WTC11 (cell line): ENCODE measurements around the gene ZMIZ2. TPM values are rescaled to one million over a fixed set of nuclear protein-coding genes. Genes with fewer than 3 reads are reported as not detected.

Experiments
- ATAC-seq: fragments of 200-7000 bp; cut with Tn5 transposase; 2 replicates; pipeline ENCODE4 v1.10.0; 2021; ENCODE audit warnings: mild to moderate bottlenecking, moderate library complexity
- CTCF ChIA-PET: fragments of 300-600 bp; sonication (Branson Sonifier 250); formaldehyde crosslinking; loops from one replicate; lab custom pipeline; 2021; ENCODE audit warnings: antibody characterized with exemption; lab: Charles Lee
- POLR2A ChIA-PET: fragments of 350-600 bp; sonication (Branson Sonifier 250); formaldehyde crosslinking; loops from one replicate; lab custom pipeline; 2021; ENCODE audit warnings: antibody characterized with exemption; lab: Charles Lee
- DNase-seq: peaks from one replicate; pipeline ENCODE4 v3.0.0; 2021; ENCODE audit warnings: low spot score
- H3K27ac Mint-ChIP-seq: 2 replicates; pipeline ENCODE4 v1.8.0; 2021; ENCODE audit warnings: mixed read lengths
- H3K27me3 Mint-ChIP-seq: 2 replicates; pipeline ENCODE4 v1.8.0; 2021; ENCODE audit warnings: low read depth, mild to moderate bottlenecking, moderate library complexity, mixed read lengths
- H3K36me3 Mint-ChIP-seq: 2 replicates; pipeline ENCODE4 v1.8.0; 2021; ENCODE audit warnings: mixed read lengths
- H3K4me1 Mint-ChIP-seq: 2 replicates; pipeline ENCODE4 v1.8.0; 2022; ENCODE audit warnings: mixed read lengths
- H3K4me3 Mint-ChIP-seq: 2 replicates; pipeline ENCODE4 v1.8.0; 2021; ENCODE audit warnings: mild to moderate bottlenecking, moderate library complexity, mixed read lengths
- H3K9me3 Mint-ChIP-seq: 2 replicates; pipeline ENCODE4 v1.8.0; 2021; ENCODE audit warnings: mixed read lengths
- E2F5 ChIP-seq: sonication (generic); formaldehyde crosslinking; IDR thresholded peaks from 2 replicates; pipeline ENCODE4 v1.8.1; 2022; ENCODE audit warnings: mild to moderate bottlenecking, moderate library complexity, missing genetic modification reagents
- EMX1 ChIP-seq: fragments of 250-450 bp; sonication (Bioruptor Pico); IDR thresholded peaks from 2 replicates; pipeline ENCODE4 v1.8.0; 2021; ENCODE audit warnings: mild to moderate bottlenecking
- FOXJ3 ChIP-seq: sonication (generic); formaldehyde crosslinking; IDR thresholded peaks from 2 replicates; pipeline ENCODE4 v1.9.0; 2021; ENCODE audit warnings: missing genetic modification reagents, mild to moderate bottlenecking, borderline replicate concordance
- GTF2I ChIP-seq: fragments of 250-450 bp; sonication (Bioruptor Pico); conservative IDR thresholded peaks from 2 replicates; pipeline ENCODE4 v1.4.0; 2021; ENCODE audit warnings: mild to moderate bottlenecking
- NR1H2 ChIP-seq: sonication (generic); formaldehyde crosslinking; IDR thresholded peaks from 2 replicates; pipeline ENCODE4 v1.9.0; 2021; ENCODE audit warnings: mild to moderate bottlenecking, moderate library complexity, missing genetic modification reagents
- OVOL2 ChIP-seq: fragments of 250-450 bp; sonication (Bioruptor Pico); IDR thresholded peaks from 2 replicates; pipeline ENCODE4 v1.9.0; 2021; ENCODE audit warnings: mild to moderate bottlenecking, borderline replicate concordance
- PREB ChIP-seq: sonication (generic); formaldehyde crosslinking; IDR thresholded peaks from 2 replicates; pipeline ENCODE4 v1.8.1; 2022; ENCODE audit warnings: mild to moderate bottlenecking, missing genetic modification reagents, moderate library complexity, borderline replicate concordance
- SMAD3 ChIP-seq: sonication (generic); formaldehyde crosslinking; IDR thresholded peaks from 2 replicates; pipeline ENCODE4 v1.8.0; 2022; ENCODE audit warnings: missing genetic modification reagents, mild to moderate bottlenecking, borderline replicate concordance
- TCF7 ChIP-seq: sonication (generic); formaldehyde crosslinking; IDR thresholded peaks from 2 replicates; pipeline ENCODE4 v1.8.0; 2022; ENCODE audit warnings: mild to moderate bottlenecking, low read depth, missing genetic modification reagents, moderate library complexity
- TEAD4 ChIP-seq: sonication (generic); formaldehyde crosslinking; IDR thresholded peaks from 2 replicates; pipeline ENCODE4 v1.8.0; 2022; ENCODE audit warnings: mild to moderate bottlenecking, missing genetic modification reagents
- TP53 ChIP-seq: sonication (generic); formaldehyde crosslinking; IDR thresholded peaks from 2 replicates; pipeline ENCODE4 v1.8.1; 2023; ENCODE audit warnings: mild to moderate bottlenecking, missing genetic modification reagents
- USF1 ChIP-seq: sonication (generic); formaldehyde crosslinking; IDR thresholded peaks from 2 replicates; pipeline ENCODE4 v1.8.0; 2022; ENCODE audit warnings: mild to moderate bottlenecking, missing genetic modification reagents
- ZBTB21 ChIP-seq: sonication (generic); formaldehyde crosslinking; IDR thresholded peaks from 2 replicates; pipeline ENCODE4 v1.8.1; 2023; ENCODE audit warnings: mild to moderate bottlenecking, missing genetic modification reagents, borderline replicate concordance
- ZNF232 ChIP-seq: sonication (generic); formaldehyde crosslinking; IDR thresholded peaks from 2 replicates; pipeline ENCODE4 v1.8.0; 2022; ENCODE audit warnings: mild to moderate bottlenecking, missing genetic modification reagents
- ZNF396 ChIP-seq: fragments of 250-450 bp; sonication (Bioruptor Pico); IDR thresholded peaks from 2 replicates; pipeline ENCODE4 v1.8.0; 2021; ENCODE audit warnings: mild to moderate bottlenecking, moderate library complexity, borderline replicate concordance
- ZNF423 ChIP-seq: fragments of 250-450 bp; sonication (Bioruptor Pico); IDR thresholded peaks from 2 replicates; pipeline ENCODE4 v2.1.2; 2022; ENCODE audit warnings: mild to moderate bottlenecking, moderate library complexity
- total RNA-seq: library from RNA; stranded (reverse); gene quantifications from 3 replicates; pipeline ENCODE4 v1.2.3, GENCODE V29; 2021
- TF ChIP-seq, protein P1 (sequence below): sonication (generic); formaldehyde crosslinking; IDR thresholded peaks from 2 replicates; pipeline ENCODE4 v1.8.0; 2023; ENCODE audit warnings: mild to moderate bottlenecking, missing genetic modification reagents
- TF ChIP-seq, protein P2 (sequence below): fragments of 250-450 bp; sonication (Bioruptor Pico); conservative IDR thresholded peaks from 2 replicates; pipeline ENCODE4 v1.9.0; 2021; ENCODE audit warnings: mild to moderate bottlenecking
- TF ChIP-seq, protein P3 (sequence below): sonication (generic); formaldehyde crosslinking; IDR thresholded peaks from 2 replicates; pipeline ENCODE4 v1.8.1; 2023; ENCODE audit warnings: mild to moderate bottlenecking, moderate library complexity, missing genetic modification reagents
- TF ChIP-seq, protein P4 (sequence below): sonication (generic); formaldehyde crosslinking; IDR thresholded peaks from 2 replicates; pipeline ENCODE4 v1.8.0; 2022; ENCODE audit warnings: mild to moderate bottlenecking, missing genetic modification reagents

ZMIZ2 gene
- total RNA-seq, 1 experiment from 2014 or later: 102 TPM

DNA sequence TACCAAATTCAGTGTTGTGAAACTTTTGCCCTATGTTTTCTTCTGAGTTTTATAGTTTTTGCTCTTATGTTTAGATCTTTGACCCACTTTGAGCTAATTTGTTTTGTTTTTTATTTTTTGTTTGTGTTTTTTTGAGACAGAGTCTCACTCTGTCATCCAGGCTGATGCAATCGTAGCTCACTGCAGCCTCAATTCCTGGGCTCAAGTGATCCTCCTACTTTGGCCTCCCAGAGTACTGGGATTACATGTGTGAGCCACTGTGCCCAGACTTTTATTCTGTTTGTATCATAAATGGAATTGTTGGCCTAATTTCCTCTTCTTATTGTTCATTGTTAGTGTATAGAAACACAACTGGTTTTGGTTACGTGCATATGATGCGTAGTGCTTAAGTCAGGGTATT lies 43.2 kb upstream of the ZMIZ2 start (continued):
- TF ChIP-seq, protein P1, sequence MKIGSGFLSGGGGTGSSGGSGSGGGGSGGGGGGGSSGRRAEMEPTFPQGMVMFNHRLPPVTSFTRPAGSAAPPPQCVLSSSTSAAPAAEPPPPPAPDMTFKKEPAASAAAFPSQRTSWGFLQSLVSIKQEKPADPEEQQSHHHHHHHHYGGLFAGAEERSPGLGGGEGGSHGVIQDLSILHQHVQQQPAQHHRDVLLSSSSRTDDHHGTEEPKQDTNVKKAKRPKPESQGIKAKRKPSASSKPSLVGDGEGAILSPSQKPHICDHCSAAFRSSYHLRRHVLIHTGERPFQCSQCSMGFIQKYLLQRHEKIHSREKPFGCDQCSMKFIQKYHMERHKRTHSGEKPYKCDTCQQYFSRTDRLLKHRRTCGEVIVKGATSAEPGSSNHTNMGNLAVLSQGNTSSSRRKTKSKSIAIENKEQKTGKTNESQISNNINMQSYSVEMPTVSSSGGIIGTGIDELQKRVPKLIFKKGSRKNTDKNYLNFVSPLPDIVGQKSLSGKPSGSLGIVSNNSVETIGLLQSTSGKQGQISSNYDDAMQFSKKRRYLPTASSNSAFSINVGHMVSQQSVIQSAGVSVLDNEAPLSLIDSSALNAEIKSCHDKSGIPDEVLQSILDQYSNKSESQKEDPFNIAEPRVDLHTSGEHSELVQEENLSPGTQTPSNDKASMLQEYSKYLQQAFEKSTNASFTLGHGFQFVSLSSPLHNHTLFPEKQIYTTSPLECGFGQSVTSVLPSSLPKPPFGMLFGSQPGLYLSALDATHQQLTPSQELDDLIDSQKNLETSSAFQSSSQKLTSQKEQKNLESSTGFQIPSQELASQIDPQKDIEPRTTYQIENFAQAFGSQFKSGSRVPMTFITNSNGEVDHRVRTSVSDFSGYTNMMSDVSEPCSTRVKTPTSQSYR (CRISPR knock-in tag): no peak
- TF ChIP-seq ZBTB21 (no peak), E2F5 (CRISPR knock-in tag) (no peak), ZNF396 (CRISPR knock-in tag) (no peak), SMAD3 (CRISPR knock-in tag) (no peak), TEAD4 (CRISPR knock-in tag) (no peak)
- TF ChIP-seq, protein P2, sequence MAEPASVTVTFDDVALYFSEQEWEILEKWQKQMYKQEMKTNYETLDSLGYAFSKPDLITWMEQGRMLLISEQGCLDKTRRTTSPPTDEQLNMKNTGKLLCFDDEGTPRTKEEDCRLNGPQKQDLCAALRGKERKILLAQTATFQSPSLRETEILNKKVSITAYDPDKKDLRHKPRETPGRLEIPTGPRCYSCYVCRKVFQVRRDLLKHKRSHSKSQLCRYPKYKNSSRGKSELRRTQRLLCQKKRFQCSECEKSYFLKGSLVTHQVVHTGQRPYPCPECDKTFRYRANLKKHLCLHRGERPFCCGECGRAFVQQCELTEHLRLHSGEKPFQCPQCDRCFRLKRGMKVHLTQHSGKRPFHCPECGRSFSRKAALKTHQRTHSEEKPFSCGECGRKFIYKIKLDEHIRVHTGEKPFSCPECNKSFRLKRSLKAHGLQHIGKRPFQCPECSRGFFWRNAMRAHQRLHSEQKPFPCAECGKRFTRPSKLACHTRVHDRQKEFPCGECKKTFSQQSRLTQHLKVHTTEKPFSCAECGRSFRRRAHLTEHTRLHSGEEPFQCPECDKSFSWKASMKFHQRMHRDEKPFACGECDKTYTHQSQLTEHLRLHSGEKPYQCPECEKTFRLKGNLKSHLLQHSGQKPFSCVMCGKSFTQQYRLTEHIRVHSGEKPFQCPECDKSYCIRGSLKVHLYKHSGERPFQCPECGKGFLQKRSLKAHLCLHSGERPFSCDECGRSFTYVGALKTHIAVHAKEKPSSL (CRISPR knock-in tag): no peak

DNA sequence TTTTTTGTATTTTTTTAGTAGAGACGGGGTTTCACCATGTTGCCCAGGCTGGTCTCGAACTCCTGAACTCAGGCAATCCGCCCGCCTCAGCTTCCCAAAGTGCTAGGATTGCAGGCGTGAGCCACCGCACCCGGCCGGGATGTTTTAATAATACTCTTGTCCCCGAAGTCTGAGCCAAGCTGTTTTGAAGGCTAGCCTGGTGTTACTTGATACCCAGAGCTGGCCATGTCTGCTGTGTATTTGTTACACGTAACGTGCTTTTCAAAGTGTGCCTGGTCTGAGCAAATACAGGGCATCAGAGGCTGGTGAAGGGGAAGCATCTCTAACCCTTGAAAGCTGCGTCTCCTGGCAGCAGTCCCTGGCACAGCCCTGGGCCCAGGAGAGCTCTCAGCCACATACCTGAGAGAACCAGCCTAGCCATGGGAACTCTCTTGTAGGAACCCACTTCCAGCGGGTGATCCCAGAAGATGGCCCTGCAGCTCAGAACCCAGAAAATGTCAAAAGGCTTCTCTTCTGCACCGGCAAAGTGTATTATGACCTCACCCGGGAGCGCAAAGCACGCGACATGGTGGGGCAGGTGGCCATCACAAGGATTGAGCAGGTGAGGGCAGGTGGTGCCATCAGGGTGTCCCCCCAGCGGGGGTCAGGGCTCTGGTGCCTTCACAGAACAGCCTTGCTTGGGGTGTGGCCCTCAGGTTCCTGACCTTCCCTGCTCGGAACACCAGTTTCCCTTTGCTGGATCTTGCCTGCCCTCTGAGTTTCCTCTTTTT lies 41.7 kb upstream of the ZMIZ2 start:
- H3K27me3 Mint-ChIP-seq: no peaks in the 10 kb centered on the region
- no peak for TF ChIP-seq EMX1
- DNase-seq (no peak), ATAC-seq (no peak)
- peaks cover 21% of the 10 kb centered on the region for H3K36me3 Mint-ChIP-seq
- no peaks in the 10 kb centered on the region for H3K4me1 Mint-ChIP-seq
- POLR2A ChIA-PET: no interaction called here
- CTCF ChIA-PET: no interaction called here
- no peaks in the 10 kb centered on the region for H3K9me3 Mint-ChIP-seq
- H3K27ac Mint-ChIP-seq: no peak overlapping the region
- H3K4me3 Mint-ChIP-seq: no peak overlapping the region

DNA sequence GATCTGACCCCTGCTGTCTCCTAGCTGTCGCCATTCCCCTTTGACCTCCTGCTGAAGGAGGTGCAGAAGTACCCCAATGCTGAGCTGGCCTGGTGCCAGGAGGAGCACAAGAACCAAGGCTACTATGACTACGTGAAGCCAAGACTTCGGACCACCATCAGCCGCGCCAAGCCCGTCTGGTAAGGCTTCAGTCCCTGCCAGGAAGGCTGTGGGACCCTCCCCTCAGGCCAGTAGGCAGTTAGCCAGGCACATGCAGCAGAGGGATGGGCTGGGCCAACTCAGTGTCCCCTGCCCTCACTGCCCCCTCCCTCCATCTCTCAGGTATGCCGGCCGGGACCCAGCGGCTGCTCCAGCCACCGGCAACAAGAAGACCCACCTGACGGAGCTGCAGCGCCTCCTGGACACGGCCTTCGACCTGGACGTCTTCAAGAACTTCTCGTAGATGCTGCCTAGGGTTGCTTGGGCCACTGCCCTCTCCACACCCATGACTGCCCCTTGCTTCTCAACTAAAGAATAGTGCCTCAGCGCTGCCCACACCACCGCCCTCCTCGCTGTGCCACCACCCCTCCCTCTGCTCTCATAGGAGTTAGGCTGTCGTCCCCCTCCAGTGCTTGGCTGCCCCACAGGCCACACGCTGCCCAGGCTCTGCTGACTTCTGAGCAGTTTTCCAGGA lies 41.0 kb upstream of the ZMIZ2 start:
- ChIA-PET CTCF (no interaction called here), POLR2A (no interaction called here)
- H3K27ac Mint-ChIP-seq: no peak overlapping the region
- H3K9me3 Mint-ChIP-seq: no peaks in the 10 kb centered on the region
- no peak for ATAC-seq
- H3K4me3 Mint-ChIP-seq: no peak overlapping the region
- H3K4me1 Mint-ChIP-seq: no peaks in the 10 kb centered on the region
- peaks cover 19% of the 10 kb centered on the region for H3K36me3 Mint-ChIP-seq
- H3K27me3 Mint-ChIP-seq: no peaks in the 10 kb centered on the region
- DNase-seq: no peak
- TF ChIP-seq TP53 (no peak), PREB (CRISPR knock-in tag) (no peak), NR1H2 (CRISPR knock-in tag) (no peak), FOXJ3 (no peak), OVOL2 (CRISPR knock-in tag) (no peak), ZNF232 (no peak), GTF2I (CRISPR knock-in tag) (no peak), TCF7 (CRISPR knock-in tag) (no peak), ZNF423 (no peak), USF1 (CRISPR knock-in tag) (no peak)
- TF ChIP-seq, protein P3, sequence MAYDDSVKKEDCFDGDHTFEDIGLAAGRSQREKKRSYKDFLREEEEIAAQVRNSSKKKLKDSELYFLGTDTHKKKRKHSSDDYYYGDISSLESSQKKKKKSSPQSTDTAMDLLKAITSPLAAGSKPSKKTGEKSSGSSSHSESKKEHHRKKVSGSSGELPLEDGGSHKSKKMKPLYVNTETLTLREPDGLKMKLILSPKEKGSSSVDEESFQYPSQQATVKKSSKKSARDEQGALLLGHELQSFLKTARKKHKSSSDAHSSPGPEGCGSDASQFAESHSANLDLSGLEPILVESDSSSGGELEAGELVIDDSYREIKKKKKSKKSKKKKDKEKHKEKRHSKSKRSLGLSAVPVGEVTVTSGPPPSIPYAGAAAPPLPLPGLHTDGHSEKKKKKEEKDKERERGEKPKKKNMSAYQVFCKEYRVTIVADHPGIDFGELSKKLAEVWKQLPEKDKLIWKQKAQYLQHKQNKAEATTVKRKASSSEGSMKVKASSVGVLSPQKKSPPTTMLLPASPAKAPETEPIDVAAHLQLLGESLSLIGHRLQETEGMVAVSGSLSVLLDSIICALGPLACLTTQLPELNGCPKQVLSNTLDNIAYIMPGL (CRISPR knock-in tag): no peak
- TF ChIP-seq, protein P4, sequence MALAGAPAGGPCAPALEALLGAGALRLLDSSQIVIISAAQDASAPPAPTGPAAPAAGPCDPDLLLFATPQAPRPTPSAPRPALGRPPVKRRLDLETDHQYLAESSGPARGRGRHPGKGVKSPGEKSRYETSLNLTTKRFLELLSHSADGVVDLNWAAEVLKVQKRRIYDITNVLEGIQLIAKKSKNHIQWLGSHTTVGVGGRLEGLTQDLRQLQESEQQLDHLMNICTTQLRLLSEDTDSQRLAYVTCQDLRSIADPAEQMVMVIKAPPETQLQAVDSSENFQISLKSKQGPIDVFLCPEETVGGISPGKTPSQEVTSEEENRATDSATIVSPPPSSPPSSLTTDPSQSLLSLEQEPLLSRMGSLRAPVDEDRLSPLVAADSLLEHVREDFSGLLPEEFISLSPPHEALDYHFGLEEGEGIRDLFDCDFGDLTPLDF: no peak
